WERI-Rb-1 (cell line): ENCODE measurements around the gene PRPF6.

ENCODE experiments used
- DNase-seq: peaks from one replicate; pipeline ENCODE4 v3.0.0-alpha.2; 2020
- H3K27ac ChIP-seq: fragments of 250-450 bp; sonication (Bioruptor Pico); 2 replicates; pipeline ENCODE4 v1.5.1; 2020; ENCODE audit warnings: mild to moderate bottlenecking, moderate library complexity
- H3K27me3 ChIP-seq: fragments of 250-450 bp; sonication (Bioruptor Pico); 2 replicates; pipeline ENCODE4 v1.5.1; 2021; ENCODE audit warnings: mild to moderate bottlenecking, low read depth, moderate library complexity; ENCODE audit not compliant: insufficient read depth, severe bottlenecking
- H3K36me3 ChIP-seq: fragments of 250-450 bp; sonication (Bioruptor Pico); 2 replicates; pipeline ENCODE4 v1.5.1; 2020; ENCODE audit warnings: mild to moderate bottlenecking, moderate library complexity
- H3K4me3 ChIP-seq: 2 replicates; pipeline ENCODE4 v1.5.1; 2011; ENCODE audit warnings: low read depth, mild to moderate bottlenecking, control low read depth, low read length
- H3K9me3 ChIP-seq: fragments of 250-450 bp; sonication (Bioruptor Pico); 2 replicates; pipeline ENCODE4 v1.5.1; 2021; ENCODE audit warnings: mild to moderate bottlenecking, moderate library complexity; ENCODE audit not compliant: severe bottlenecking
- TF ChIP-seq, protein P1 (sequence below): IDR thresholded peaks from 2 replicates; pipeline ENCODE4 v1.5.1; 2011; ENCODE audit warnings: low read depth, mild to moderate bottlenecking, control low read depth, inconsistent platforms, low read length

The PRPF6 gene

DNA sequence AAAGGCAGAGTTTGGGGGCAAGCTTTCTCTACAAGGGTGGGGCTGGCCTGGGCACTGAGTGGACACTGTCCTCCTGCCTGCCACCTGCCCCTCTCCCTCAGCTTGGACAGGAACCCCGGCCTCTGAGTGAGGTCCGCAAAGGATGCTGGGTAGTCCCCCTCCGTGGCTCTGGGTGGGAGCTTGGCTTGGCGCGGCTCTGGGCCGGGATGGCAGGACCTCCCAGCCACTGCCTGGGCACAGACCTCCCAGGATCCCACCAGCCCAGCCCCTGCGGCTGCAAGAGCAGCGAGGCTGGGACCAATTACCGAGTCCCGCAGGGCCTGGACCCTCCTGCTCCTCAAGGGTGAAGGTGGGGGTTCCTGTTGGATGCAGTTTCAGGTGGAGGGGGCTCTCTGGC is 71.4 kb downstream of the PRPF6 start:
- no peak overlapping the region for H3K4me3 ChIP-seq
- no peaks in the 10 kb centered on the region for H3K36me3 ChIP-seq
- DNase-seq = no peak
- H3K27ac ChIP-seq = no peak overlapping the region
- TF ChIP-seq, protein P1, sequence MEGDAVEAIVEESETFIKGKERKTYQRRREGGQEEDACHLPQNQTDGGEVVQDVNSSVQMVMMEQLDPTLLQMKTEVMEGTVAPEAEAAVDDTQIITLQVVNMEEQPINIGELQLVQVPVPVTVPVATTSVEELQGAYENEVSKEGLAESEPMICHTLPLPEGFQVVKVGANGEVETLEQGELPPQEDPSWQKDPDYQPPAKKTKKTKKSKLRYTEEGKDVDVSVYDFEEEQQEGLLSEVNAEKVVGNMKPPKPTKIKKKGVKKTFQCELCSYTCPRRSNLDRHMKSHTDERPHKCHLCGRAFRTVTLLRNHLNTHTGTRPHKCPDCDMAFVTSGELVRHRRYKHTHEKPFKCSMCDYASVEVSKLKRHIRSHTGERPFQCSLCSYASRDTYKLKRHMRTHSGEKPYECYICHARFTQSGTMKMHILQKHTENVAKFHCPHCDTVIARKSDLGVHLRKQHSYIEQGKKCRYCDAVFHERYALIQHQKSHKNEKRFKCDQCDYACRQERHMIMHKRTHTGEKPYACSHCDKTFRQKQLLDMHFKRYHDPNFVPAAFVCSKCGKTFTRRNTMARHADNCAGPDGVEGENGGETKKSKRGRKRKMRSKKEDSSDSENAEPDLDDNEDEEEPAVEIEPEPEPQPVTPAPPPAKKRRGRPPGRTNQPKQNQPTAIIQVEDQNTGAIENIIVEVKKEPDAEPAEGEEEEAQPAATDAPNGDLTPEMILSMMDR = no peak
- H3K27me3 ChIP-seq = no peaks in the 10 kb centered on the region
- H3K9me3 ChIP-seq = no peaks in the 10 kb centered on the region

DNA sequence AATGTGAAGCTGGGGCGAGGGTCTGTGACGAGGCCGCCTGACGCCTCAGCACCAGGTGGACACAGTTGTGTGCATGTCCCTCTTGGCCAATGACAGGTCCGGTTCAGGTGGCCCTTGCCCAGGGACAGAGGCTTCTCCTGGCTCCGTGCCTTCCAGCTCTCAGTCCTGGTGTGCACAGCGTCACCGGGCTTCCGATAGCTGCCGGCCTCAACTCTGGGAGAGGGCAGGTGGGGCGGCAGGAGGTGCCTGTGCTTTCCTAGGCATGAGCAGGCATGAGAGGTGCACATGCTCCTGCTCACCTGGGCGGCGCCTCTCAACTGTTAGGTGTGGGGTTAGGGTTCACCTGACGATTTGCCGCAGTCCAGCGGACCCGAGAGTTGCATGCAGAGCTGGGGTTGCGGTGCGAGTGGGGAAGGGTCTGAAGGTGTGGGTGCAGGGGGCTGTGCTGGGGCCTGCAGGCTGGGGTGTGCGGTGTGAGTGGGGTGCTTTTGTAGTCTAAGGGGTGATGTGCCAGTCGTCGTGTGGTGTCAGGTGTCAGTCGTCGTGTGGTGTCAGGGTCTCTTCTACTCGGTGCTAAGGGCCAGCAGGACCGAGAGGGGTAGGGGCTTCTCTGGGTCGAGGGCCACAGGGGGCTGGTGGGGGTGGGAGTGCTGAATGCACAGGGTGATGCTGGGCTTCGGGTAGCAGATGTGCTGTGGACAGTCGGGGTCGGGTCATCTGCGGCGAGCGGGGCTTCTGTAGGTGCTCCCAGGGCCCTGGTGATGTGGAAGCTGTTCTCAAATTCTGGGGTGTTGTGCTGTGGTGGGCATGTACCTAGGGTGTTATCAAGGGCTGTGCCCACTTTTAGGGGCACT is 72.3 kb downstream of the PRPF6 start:
- DNase-seq = no peak
- Histone ChIP-seq H3K4me3 (no peak overlapping the region), H3K9me3 (no peaks in the 10 kb centered on the region), H3K27ac (peak overlapping the region; percentile 61; the same call in 1 of the 2 replicates), H3K27me3 (no peaks in the 10 kb centered on the region), H3K36me3 (no peaks in the 10 kb centered on the region)
- TF ChIP-seq, protein P1 = no peak

DNA sequence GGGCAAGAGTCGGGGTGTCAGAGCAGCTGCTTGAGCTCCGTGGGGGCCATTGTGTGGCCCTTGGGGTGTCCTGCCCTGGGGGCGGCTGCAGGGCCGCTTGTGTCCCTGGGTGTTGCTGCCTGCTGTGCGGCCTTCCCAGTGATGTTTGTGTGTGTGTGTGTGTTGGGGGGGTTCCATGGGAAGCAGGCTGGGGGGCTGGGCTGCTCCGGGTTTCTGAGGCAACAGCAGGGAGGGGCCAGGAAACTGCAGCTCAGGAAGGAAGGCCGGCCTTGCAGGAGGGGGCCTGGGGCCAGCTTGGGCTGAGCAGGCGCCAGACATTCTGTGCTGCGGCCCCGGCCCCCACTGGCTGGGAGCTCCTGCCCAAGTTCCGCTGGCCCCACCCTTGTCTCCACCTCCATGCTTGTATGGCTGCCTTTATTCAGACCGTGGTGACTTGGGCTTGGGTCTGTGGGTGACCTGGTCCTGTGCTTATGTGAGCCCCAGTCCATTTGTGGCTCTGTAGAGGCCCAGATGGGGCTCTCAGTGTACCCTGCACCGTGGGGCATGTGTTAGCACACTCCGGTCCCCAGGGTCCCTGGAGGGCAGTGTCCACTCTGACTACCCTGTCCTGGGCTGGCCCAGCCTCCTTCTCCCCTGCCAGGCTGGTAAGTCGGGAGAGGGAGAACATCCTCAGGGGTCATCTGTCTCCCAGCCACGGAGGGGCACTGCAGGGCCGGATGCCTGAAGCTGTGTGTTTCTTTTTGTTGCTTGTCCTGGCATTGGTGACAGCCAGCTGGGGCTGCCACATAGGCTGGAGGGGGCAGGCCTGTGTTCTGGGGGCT is 73.1 kb downstream of the PRPF6 start:
- DNase-seq = peak; percentile 65
- Histone ChIP-seq H3K27ac (peak overlapping the region; percentile 61), H3K9me3 (no peaks in the 10 kb centered on the region), H3K36me3 (no peaks in the 10 kb centered on the region), H3K4me3 (no peak overlapping the region), H3K27me3 (no peaks in the 10 kb centered on the region)
- TF ChIP-seq, protein P1 = peak; percentile 48

DNA sequence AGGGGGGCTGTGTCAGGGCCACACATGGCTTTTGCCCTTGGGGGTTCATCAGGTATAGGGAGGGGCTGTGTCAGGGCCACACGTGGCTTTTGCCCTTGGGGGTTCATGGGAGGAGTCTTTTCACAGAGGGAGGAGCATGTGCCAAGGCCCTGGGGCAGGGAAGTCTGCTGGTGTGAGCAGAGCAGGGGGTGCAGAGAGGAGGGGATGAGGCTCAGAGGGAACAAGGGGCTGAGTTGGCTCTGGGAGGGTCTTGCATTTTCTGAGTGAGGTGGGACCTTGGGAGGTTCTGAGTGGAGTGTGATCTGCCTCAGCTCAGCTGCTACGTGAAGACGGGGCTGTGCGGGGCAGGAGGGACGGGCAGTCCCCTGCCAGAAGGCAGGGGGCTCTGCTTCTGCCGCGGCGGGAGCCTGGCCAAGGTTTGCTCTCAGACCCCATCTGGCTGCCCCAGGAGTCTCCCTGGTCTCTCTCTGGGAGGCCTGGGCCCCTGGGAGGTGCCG is 74.5 kb downstream of the PRPF6 start:
- H3K27ac ChIP-seq = no peak overlapping the region
- no peak overlapping the region for H3K4me3 ChIP-seq
- H3K36me3 ChIP-seq = no peaks in the 10 kb centered on the region
- no peaks in the 10 kb centered on the region for H3K27me3 ChIP-seq
- TF ChIP-seq, protein P1 = no peak
- DNase-seq = no peak
- H3K9me3 ChIP-seq = no peaks in the 10 kb centered on the region

DNA sequence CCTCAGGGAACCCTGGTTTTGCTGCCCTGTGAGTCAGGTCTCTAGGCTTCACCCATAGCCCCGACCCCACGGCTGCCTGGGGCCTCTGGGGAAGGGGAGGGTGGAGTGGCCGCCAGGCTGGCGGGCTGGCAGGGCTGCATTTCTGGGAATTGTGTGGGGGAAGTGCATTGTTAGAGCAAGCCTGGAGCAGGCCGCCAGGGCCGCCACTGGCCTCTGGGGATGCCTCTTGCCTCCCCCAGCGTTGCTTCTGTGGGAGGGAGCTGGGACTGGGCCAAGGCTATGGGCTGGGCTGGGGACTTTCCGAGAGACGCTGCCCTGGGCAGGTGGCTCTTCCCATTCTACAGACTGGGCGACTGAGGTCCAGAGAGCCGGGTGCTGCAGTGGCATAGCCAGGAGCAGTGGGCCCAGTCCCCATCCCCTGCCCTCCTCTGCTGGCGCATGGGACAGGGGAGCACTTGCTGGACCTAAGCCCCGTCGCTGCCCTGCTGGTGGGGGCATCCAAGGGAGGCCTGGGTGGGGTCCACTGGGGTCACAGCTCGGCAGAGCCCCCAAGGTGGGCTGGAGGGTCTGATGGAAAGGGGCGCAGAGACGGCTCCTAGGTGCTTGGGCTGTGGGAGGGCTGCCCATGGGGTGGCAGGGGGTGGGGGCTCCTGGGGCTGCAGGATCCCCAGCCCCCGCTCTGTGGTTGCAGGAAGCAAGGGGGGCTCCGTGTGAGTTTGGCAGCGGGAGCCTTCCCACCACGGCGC is 75.1 kb downstream of the PRPF6 start:
- no peak overlapping the region for H3K4me3 ChIP-seq
- H3K27ac ChIP-seq = no peak overlapping the region
- H3K27me3 ChIP-seq = no peaks in the 10 kb centered on the region
- no peaks in the 10 kb centered on the region for H3K9me3 ChIP-seq
- H3K36me3 ChIP-seq = no peaks in the 10 kb centered on the region
- TF ChIP-seq, protein P1 = no peak
- no peak for DNase-seq
